IPS-NIHi11 (cell line): ENCODE results near the gene NOXRED1.
A peak's percentile ranks its signal among the peaks of the same experiment; 100 is the strongest.
"Not testable (repeated sequence)": the region's sequence is repeated elsewhere in the genome, so short reads cannot be mapped to it uniquely, and the experiment has no call there.

ENCODE experiments used
- DNase-seq: peaks from one replicate; pipeline ENCODE4 v3.0.0; 2012; ENCODE audit warnings: mixed read lengths, low spot score

NOXRED1 gene, protein sequence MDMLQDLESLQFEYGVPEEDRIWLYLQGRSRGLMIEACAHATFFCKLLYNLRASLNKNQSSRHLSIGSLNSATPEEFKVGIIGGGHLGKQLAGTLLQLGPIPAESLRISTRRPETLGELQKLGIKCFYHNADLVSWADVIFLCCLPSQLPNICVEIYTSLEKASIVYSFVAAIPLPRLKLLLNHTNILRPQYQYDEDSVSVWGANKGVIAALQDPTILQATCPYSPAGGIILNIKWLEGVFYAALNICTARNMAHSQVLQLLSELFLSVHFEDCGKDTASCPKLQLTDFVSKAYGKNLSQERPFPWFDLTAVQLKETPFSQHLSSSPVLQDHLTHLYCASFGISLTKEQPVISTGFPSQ

DNA sequence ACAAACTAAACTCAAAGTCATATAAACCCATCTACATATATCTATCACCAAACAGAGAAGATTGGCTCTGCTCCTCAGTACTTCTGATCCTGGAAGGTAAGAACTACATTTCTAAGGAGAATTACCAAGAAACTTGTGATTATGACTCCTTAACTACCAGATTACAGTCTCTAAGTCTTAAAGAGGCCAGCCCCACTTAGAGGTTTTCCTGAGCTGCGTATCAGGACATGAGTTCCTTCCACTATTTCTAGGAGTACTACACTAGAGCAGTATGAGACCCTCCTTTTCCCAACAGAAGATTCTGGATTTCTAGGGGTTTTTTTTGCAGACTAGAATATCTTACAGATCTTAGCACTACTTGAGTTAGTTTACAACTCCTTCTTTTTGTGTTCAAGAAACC is at the start of gene NOXRED1:
NOXRED1 (minus strand) TSS at position 101 of the 400 bp plus-strand sequence. CDS start 634 bp downstream, outside the sequence.
- no peak for DNase-seq

DNA sequence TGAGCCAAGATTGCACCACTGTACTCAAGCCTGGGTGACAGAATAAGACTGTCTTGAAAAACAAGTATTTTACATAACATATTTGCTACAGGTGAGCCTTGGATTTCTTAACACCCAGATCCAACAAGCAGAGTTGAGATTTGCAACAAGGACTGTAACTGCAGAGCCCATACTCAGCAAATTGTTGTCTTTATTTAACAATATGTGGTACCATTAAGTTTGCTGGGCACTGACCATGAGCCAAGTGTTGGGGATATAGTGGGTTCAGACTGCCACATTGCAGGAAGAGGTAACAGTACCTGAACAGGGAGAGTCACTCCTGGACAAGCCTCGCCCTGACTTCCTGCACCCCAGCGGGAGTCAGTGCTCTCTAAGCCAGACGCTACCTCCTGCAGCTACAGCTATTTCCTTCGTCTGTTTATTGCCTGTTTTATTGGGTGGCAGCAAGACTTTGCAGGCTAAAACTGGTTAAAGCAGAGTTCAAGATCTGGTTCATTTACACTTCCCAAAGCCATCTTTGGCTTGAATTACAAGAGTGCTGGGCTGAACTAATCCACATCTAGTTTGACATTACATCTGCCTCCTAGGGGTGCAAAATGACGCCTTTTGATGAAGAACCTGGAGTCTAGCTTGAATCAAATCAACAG is 47.0 kb upstream of the NOXRED1 start:
- DNase-seq, result no peak

DNA sequence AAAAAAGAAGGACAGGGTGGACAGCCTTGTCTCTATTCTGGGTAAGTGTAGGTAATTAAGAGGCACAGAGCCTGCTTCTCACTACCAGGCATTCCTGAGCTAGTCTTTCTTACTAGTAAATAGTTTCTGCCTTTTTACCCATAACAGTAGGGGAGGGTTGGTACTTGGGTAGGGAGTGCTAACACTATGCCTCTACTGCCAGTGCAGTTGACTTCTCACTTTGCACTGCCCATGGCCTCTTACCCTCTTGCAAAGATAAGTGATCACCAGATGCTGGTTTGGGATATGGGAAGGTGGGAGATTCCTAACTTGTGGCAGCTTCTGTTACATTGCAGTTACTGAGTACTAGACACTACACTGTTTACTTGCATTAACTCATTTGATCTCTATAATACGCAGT is 46.2 kb upstream of the NOXRED1 start:
- DNase-seq, result no peak

DNA sequence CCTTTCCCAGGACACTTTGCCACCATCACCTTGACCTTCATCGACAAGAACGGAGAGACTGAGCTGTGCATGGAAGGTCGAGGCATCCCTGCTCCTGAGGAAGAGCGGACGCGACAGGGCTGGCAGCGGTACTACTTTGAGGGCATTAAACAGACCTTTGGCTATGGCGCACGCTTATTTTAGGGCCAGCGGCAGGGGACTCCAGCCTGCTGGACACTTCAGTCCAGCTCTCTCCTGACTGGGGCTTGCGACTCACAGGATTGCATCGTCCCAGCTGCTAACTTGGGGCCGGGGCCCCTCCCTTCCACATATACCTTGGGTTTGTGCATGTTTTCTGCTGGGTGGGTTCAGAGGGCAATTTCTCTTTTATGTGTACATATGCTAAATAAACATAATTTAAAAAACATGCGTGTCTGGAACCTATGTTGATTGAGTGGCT is 45.8 kb upstream of the NOXRED1 start:
- no peak for DNase-seq

DNA sequence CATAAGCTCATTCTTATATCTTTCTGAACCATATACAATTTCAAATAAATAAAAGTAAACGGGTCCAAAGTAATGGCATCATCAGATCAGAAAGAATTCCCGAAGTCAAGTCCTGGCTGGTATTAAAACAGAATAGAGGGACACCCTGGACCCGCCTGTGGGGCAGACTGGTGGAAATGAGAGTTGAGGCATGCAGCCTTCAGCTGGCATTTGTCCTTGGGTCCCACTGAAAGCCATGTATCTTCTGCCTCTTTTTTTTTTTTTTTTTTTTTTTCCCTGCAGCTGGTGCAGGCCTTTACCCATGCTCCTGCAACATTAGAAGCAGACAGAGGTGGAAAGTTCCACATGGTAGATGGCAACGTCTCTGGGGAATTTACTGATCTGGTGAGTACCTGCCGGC is 44.5 kb upstream of the NOXRED1 start:
- DNase-seq, result no peak

DNA sequence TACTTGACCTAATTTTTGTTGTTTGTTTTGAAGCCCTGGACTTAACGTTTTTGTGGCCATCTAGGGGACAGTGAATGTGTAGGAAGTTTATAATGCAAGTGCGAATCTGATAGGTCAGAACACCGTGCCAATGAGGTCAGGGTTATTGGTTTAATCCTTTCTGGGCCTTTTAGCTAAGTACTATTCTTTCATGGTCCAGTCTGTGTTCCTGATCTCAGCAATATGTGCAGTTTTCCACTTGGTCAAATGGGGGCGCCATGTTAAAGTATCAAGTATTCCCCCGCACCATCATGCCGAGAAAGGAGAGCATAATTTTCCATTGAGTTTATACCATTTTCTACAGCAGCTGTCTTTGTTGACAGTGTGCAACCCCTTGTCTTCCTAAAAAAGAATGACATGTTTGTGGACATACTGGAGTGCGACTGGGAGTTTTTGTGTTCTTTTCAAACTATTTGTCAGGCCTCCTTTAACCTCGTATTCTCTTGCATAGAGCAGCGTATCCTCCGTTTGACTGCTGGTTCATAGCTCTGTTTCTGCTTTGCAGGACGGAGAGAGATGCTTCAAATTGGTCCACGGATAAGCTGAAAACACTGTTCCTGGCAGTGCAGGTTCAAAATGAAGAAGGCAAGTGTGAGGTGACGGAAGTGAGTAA is 35.9 kb upstream of the NOXRED1 start:
- peak; percentile 65 for DNase-seq

DNA sequence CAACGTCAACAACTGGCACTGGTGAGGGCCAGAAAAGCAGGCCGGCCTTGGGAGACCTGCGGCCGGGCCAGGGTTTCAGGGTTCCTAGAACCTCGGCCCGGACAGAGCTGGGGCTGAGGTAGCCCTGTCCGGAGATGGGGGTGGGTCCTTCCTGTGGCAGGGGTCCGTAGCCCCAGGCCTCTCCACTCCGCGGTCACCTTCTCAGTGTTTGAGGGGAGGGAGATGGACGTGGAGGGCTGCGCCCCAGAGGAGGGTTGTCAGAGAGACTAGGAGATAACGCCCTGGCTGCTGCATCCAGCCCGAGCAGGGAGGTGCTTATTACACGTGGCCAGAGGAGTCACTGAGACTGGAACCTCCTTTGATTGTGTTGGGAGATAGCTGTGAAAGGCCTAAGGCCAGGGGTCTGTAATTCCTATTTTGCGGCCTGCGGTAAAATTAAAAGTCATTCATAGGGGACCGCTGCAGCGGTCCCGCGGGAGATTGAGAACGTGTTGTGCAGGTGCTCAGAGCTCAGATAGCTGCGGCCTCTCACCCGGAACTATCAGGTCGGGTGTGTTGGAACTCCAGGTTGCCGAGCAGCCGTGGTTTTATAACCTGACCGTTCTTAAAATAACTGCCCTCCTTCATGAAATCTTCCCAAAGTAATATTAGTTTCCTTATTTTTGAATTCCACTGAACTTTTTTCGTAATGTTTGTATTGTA is 35.1 kb upstream of the NOXRED1 start:
- DNase-seq, result peak; percentile 28

DNA sequence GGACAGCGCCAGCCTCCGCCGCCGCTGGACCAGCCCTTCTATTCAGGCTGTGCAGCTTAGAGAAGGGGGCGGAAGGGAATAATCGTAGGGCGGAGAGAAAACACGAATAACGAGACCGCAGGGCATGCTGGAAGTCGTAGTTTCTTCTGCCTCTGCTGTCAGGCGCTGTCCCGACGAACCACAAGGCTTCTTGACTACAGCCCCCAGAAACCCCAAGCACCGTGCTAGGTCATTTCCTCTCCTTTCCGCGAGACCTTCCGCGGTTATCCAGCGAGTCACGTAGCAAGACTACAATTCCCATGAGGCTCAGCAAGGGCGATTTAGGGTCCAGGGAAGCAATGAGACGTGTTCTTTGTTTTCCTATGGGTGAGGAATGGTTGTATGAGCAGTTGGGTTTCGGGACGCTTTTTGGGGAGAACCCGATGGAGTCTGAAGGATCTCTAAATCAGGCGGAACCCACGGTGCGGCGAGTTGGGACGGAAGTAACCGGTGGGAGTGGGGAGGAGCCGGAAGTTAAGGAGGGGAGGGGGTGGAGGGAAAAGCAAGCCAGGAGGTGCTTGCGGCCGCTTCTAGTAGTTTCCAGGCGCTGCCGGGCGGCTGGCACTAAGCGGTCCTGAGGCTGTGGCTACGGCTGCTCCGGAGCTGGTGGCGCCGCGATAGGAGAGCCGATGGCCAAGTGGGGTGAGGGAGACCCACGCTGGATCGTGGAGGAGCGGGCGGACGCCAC is 34.4 kb upstream of the NOXRED1 start, which contains the start of the genes AHSA1 and VIPAS39:
AHSA1 (plus strand) TSS at position 572 of the 727 bp plus-strand sequence; CDS start at position 669, 97 bp downstream.
VIPAS39 (minus strand) TSS at position 80 of the 727 bp plus-strand sequence. CDS start 3,499 bp downstream, outside the sequence.
- DNase-seq, result peak; percentile 90

DNA sequence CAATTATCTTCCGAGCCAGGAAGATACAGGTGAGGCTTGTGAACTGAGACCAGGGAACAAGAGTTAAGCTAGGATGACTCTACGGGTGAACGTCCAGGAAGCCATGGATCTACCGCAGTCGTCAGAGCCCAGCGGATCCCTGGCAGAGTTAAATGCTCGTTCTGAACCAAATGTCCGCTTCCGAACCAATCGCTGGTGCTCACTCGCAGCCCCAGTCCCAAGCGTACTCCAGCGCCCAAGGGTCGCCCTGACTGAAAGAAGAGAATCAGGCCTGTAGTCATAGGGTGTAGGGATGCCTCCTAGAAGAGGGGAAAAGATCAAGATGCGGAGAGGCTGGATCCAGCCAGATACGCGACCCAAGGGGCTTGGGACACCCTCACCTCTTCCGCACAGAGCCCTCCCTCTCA is 33.8 kb upstream of the NOXRED1 start:
- DNase-seq, result no peak

DNA sequence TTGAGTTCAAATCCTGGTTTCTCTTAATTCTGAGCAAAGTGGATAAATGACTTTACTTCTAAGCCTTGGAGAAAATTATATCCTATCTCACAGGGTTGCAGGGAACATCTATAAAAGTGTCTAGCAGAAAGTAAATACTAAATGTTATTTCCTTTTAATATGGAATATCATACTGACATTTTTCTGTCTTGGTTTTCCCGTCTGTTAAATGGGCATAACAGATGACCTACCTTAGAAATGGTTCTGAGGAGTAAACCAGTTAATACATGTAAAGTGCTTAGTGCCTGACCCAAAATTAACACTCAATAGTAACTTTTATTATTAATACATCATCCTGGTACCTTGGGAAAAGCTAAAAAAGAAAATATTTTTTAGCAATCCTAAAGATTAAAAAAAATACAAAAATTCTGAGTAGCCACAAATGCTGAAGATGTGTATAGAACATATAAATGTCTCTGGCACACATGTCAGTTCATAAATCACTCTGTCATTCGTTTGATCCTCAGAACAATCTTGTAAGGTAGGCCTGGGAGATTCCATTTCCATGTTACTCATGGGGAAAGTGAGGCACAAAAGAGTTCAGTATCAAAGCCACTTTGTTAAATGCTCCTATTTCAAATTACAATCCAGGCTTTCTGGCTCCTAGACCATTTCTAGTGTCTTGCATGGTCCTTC is 32.8 kb upstream of the NOXRED1 start:
- DNase-seq, result no peak

DNA sequence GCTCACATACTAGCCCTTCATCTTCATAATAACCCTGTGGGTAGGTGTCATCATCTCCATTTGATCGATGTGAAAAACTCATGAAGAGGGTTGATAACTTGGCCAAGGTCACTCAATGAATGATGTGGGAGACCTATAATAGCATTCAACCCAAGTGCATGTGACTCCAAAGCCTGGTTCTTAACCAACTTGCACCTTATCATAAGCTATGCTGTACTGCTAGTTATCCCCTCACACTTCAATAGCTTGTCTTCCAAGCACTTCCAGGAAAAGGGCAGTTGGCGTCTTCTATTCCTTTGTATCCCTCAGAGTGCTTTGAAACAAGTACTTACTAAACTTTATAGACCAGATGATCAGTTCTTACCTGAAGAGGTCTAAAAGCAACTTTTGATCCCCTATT is 18.9 kb upstream of the NOXRED1 start:
- DNase-seq, result no peak

DNA sequence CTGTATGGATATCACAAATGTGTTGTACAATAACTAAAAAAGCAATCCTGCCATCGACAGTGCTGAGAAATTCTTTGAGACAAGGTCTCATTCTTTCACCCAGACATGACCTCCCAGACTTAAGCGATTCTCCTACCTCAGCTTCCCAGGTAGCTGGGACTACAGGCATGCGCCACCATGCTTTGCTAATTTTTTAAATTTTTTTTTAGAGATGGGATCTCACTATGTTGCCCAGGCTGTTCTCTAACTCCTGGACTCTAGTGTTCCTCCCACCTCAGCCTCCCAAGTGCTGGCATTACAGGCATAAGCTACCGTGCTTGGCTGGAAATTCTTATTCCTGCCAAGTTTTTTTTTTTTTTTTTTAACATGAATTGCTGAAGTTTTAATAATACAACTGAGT is 16.5 kb upstream of the NOXRED1 start:
- DNase-seq, result no peak

DNA sequence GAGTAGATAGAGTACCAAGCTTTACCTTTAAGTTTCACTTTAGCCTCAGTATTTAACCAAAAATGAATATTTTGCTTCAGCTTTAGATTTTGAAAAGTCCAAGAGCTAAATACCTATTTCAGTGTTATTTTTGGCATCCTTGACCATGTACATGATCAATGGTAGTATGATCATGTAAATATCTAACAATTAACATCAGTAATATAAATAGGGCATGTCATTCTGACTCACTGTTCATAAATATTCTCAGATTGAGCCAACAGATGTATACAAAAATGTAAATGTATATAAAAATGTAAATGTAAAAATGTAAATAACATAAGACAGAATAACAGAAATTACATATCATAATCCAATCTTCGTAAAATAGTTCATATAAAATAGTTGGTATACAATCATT is 15.3 kb upstream of the NOXRED1 start:
- no peak for DNase-seq

DNA sequence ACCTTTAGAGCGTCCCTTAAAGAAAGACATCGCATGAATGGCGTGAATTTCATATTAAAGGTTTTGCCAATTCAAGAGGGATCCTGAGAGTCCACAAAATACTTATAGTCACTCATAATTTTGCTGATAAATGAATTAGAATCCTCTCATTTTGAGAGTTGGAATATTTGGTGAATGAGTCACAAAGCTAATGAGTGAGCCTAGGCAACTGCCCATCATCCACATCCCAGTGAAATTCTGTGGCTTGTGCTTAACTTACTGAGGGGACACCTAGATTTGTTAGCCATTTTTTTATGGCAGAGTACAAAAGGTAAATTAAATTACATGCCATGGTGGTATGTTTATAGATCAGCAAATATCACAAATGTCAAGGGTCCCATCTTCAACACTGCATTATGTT is 12.7 kb upstream of the NOXRED1 start:
- DNase-seq, result no peak

DNA sequence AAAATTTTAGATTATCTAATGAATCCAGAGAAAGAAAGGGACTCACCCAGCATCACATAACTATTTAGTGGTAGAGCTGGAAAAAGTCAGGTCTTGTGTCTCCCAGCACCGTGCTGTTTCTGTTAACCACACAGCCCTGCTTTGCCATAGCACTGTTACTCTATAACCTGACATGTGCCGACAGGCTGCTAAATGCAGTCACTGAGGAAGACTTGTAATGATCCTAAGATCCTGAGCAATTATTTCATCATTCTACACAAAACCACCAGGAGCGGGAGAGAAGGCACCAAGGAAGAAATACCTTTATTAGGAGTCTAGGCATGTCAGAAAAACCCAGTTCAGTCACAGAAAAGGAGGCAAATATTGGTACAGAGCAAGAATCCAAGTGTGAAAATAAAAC is 3.1 kb upstream of the NOXRED1 start:
- no peak for DNase-seq

DNA sequence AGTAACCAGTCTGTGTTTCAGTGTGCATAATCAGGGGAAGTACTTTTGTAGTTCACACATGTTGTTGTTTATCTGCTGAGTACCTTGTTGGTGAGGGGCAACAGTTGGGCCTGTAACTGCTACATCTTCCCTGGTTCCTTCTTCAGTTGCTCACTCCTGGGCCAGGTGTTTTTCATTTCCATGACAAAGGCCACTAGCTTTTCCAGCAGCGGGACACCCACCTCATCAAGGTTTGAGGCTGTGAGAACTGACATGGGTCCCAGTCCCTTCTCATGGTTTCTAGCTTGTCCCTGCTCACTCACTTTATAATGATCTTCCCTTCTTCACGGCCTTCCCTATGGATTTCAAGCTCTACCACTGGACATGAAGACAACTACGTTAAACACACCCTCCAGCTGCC is 1.5 kb upstream of the NOXRED1 start:
- DNase-seq, result no peak

DNA sequence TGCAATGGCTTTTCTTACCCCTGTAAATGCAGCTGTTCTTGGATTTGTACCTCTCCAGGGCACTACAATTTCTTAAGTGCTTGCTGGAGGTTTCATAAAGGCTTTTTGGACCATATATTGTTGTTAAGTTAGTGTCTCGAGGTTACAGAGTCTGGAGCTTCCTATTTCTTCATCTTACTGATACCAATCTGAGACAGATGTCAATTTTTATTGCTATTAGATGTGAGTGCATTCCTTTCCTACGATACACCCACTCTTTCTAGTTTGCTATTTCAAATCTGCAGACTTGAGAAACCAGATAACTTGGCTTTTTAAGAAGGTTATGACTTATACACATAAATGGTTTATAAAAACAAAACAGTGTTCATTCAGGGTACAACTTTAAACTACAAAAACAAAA is 2.1 kb downstream of the NOXRED1 start:
- DNase-seq, result no peak

DNA sequence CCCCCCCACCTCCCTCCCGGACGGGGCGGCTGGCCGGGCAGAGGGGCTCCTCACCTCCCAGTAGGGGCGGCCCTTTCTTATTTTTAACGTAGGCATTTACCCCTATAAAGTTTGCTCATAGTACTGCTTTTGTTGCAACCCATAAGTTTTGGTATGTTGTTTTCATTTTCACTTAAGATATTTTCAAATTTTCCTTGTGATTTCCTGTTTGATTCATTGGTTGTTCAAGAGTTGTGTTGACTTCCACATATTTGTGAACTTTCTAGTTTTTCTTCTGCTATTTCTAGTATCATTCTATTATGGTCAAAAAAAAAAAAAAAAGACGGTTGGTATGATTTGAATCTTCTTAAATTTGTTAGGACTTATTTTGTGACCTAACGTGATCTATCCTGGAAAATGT is 6.5 kb downstream of the NOXRED1 start:
- DNase-seq, result no peak

DNA sequence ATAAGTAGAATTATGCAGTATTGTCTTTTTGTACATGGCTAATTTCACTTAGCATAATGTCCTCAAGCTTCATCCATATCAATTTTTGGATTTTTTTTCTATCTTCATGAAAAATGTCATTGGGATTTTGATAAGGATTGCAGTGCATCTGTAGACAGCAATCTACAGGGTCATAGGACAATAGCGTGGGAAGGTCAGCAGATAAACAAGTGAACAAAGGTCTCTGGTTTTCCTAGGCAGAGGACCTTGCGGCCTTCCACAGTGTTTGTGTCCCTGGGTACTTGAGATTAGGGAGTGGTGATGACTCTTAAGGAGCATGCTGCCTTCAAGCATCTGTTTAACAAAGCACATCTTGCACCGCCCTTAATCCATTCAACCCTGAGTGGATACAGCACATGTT is 7.2 kb downstream of the NOXRED1 start:
- not testable (repeated sequence) for DNase-seq

DNA sequence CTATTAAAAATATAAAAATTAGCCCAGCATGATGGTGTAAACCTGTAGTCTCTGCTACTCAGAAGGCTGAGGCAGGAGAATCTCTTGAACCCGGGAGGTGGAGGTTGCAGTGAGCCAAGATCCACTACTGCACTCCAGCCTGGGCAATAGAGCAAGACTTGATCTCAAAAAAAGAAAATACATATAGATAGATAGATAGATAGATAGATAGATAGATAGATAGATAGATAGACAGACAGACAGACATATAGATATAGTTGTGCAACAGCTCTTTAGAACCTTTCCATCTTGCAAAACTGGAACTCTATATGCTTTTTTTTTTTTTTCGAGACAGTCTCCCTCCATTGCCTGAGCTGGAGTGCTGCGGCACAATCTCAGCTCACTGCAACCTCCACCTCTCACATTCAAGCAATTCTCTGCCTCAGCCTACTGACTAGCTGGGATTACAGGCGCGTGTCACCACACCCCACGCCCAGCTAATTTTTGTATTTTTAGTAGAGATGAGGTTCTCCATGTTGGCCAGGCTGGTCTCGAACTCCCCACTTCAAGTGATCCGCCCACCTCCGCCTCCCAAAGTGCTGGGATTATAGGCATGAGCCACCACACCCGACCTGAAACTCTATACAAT is 7.8 kb downstream of the NOXRED1 start:
- DNase-seq, result not testable (repeated sequence)
